Spleen (tissue), 11 donors: ENCODE data around the gene PACSIN2. TPM values are rescaled to one million over a fixed set of nuclear protein-coding genes. Genes with fewer than 3 reads are reported as not detected.

ENCODE experiments used
- DNase-seq: peaks from one replicate; pipeline ENCODE4 v3.0.0-alpha.2; 2020
- H3K27ac ChIP-seq, 8 donors: fragments of 200-600 bp; sonication (generic) in 7 of 8; 1 replicate in 4 of 8; 2 replicates in 4 of 8; pipeline versions ENCODE4 v1.5.0 to v1.8.0; 2016 to 2021; ENCODE audit warnings: inconsistent platforms in 4 of 8, mild to moderate bottlenecking in 4 of 8, moderate library complexity in 1 of 8
- H3K27me3 ChIP-seq, 7 donors: fragments of 200-600 bp; sonication (generic) in 6 of 7; replicated peaks in 1 of 7; 1 replicate in 4 of 7; 2 replicates in 3 of 7; pipeline versions ENCODE4 v1.5.0 to v1.8.0; 2016 to 2021; ENCODE audit warnings: inconsistent platforms in 3 of 7, mild to moderate bottlenecking in 1 of 7
- H3K36me3 ChIP-seq, 6 donors: fragments of 200-600 bp; sonication (generic) in 5 of 6; 1 replicate in 4 of 6; 2 replicates in 2 of 6; pipeline versions ENCODE4 v1.5.0 to v1.8.0; 2016 to 2021; ENCODE audit warnings: inconsistent platforms in 2 of 6
- H3K4me1 ChIP-seq, 6 donors: fragments of 200-600 bp; sonication (generic) in 5 of 6; 1 replicate in 3 of 6; 2 replicates in 3 of 6; pipeline versions ENCODE4 v1.5.0 to v1.8.0; 2016 to 2021; ENCODE audit warnings: inconsistent platforms in 3 of 6
- H3K4me3 ChIP-seq, 8 donors: fragments of 200-600 bp; sonication (generic) in 7 of 8; 1 replicate in 4 of 8; 2 replicates in 4 of 8; pipeline versions ENCODE4 v1.5.0 to v1.8.0; 2016 to 2021; ENCODE audit warnings: inconsistent platforms in 4 of 8, mild to moderate bottlenecking in 4 of 8, moderate library complexity in 2 of 8
- H3K9me3 ChIP-seq, 8 donors: fragments of 200-600 bp; sonication (generic) in 7 of 8; 1 replicate in 4 of 8; 2 replicates in 4 of 8; pipeline versions ENCODE4 v1.5.0 to v1.8.0; 2016 to 2021; ENCODE audit warnings: inconsistent platforms in 4 of 8
- POLR2A ChIP-seq, 3 donors: fragments of 450-650 bp; IDR thresholded peaks; one replicate each; pipeline ENCODE4 v1.5.1; 2017; ENCODE audit warnings: antibody characterized with exemption in 3 of 3, mild to moderate bottlenecking in 1 of 3
- POLR2AphosphoS5 ChIP-seq, 3 donors: sonication (generic); formaldehyde crosslinking; IDR thresholded peaks; one replicate each; pipeline ENCODE4 v1.5.1; 2017; ENCODE audit warnings: antibody characterized with exemption in 3 of 3
- WGBS, 5 donors: extraction: QIAGEN DNeasy Blood & Tissue Kit in 3 of 5; methylation state at CpG; one replicate each; pipeline versions ENCODE4 v1.1.5 to v1.1.7; 2013 to 2018; 5-methylcytosine and 5-hydroxymethylcytosine counted together
- intact Hi-C: fragments of 100-400 bp; cut with DNase I; formaldehyde crosslinking; loops from one replicate; pipeline ENCODE4 v1.15.0; 2023; ENCODE audit warnings: low total_unique reads
- polyA plus RNA-seq, 3 donors: library from polyadenylated mRNA; stranded (reverse); fragments of 200-250 nt; gene quantifications; one replicate each; pipeline ENCODE4 v1.2.1, GENCODE V29; 2013
- total RNA-seq, 7 donors: library from RNA; depleted of rRNA in 3 of 7; stranded (reverse); fragments of >200 nt in 3 of 7; fragmentation: NEBNext Ultra II Directional in 4 of 7; extraction: Animal tissue kit (Norgen Biotek cat#: 25700) in 4 of 7; gene quantifications; one replicate each; pipeline versions ENCODE4 v1.1.0 to v1.2.1, GENCODE V29; 2016 to 2021
- TF ChIP-seq, protein P1 (sequence below), 11 experiments: fragments of 200-600 bp in 7 of 11; fragments of 450-650 bp in 4 of 11; sonication (generic) in 4 of 11; IDR thresholded peaks in 8 of 11; conservative IDR thresholded peaks in 3 of 11; 1 replicate in 7 of 11; 2 replicates in 4 of 11; pipeline versions ENCODE4 v1.4.0 to v1.8.0; 2016 to 2021; ENCODE audit warnings: antibody characterized with exemption in 11 of 11, inconsistent platforms in 4 of 11, mild to moderate bottlenecking in 1 of 11
- donor health status: healthy with polysubstance abuse.
- donor health status: DM: no; HTN: no; CAD: no; lungs with moderate emphysema.
- donor health status: DM: no; HTN: no; CAD: no.
- donor health status: Bipolar disorder and iron deficiency.
- donor health status: healthy.
- donor health status: DM: no; HTN: no; CAD: no.
- donor health status: DM: yes; HTN: yes; CAD: no.

Gene PACSIN2
- total and polyA plus RNA-seq, 10 donors = 24.2 to 98.1 (median 64.2) TPM

DNA sequence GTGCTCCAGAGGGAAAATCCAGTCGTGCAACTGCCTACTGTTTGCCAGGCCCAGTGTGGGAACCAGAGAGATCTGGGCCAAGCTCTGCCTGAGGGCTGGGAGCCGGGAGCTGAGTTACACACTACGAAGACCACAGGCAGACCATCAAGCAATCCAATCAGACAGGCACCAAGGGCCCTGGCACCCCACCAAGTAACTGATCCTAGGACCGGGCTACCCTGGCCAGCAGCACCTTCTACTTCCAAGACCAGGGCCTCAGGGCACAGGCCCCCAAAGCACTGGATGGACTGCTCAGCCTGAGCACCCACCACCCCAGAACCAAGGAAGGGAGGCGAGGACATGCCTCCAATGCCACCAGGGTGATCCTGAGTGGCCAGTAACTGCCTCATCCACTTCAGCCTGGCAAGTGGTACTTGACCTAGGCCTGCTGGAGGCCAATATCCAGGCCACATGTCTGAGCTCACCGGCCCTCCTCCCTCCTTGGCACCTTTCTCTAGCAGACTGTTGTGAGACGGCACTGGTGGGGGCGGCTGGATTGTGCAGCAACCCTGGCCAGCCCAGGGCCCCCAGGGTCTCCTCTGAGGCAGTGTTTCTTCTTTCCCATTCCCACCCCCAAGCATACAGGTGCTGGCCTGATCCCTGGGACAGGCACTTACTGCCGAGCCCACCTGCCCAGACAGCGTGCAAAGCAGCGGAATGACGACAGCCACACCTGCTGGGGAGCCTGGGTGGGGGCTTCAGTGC lies 137.2 kb downstream of the PACSIN2 start:
- 80 to 95% (median 85%) methylated on average over 8 to 12 of the region's 12 CpGs for WGBS, 5 donors
- H3K4me1 ChIP-seq = peaks cover 0 to 6% (median 0%) of the 10 kb centered on the region in 6 donors
- intact Hi-C loops = no loop called here
- peaks cover 0 to 100% (median 94%) of the 10 kb centered on the region in 6 donors for H3K36me3 ChIP-seq
- DNase-seq = no peak
- H3K27ac ChIP-seq = no peak overlapping the region
- H3K9me3 ChIP-seq = no peaks in the 10 kb centered on the region
- TF ChIP-seq POLR2A (IDR thresholded peaks at IDR 0.05) = no peak
- TF ChIP-seq POLR2AphosphoS5 (IDR thresholded peaks at IDR 0.05) = peak in 1 of 3 donors; percentile 25
- TF ChIP-seq, protein P1, sequence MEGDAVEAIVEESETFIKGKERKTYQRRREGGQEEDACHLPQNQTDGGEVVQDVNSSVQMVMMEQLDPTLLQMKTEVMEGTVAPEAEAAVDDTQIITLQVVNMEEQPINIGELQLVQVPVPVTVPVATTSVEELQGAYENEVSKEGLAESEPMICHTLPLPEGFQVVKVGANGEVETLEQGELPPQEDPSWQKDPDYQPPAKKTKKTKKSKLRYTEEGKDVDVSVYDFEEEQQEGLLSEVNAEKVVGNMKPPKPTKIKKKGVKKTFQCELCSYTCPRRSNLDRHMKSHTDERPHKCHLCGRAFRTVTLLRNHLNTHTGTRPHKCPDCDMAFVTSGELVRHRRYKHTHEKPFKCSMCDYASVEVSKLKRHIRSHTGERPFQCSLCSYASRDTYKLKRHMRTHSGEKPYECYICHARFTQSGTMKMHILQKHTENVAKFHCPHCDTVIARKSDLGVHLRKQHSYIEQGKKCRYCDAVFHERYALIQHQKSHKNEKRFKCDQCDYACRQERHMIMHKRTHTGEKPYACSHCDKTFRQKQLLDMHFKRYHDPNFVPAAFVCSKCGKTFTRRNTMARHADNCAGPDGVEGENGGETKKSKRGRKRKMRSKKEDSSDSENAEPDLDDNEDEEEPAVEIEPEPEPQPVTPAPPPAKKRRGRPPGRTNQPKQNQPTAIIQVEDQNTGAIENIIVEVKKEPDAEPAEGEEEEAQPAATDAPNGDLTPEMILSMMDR (IDR thresholded peaks at IDR 0.05 in 8 of 11, conservative IDR thresholded peaks at IDR 0.05 in 3 of 11) = no peak
- no peaks in the 10 kb centered on the region for H3K27me3 ChIP-seq
- no peak overlapping the region for H3K4me3 ChIP-seq

GRCh38 chr22:42877158-42877557 lies 137.8 kb downstream of the PACSIN2 start:
- WGBS, 5 donors = 84 to 93% (median 87%) methylated on average over 5 to 8 of the region's 8 CpGs
- no peak for DNase-seq
- Histone ChIP-seq H3K36me3 (peaks cover 0 to 100% (median 95%) of the 10 kb centered on the region in 6 donors), H3K27ac (no peak overlapping the region), H3K27me3 (no peaks in the 10 kb centered on the region), H3K4me3 (no peak overlapping the region), H3K9me3 (no peaks in the 10 kb centered on the region), H3K4me1 (peaks cover 0 to 5% (median 0%) of the 10 kb centered on the region in 6 donors)
- TF ChIP-seq POLR2A (IDR thresholded peaks at IDR 0.05) (no peak), POLR2AphosphoS5 (IDR thresholded peaks at IDR 0.05) (no peak)
- TF ChIP-seq, protein P1 (IDR thresholded peaks at IDR 0.05 in 8 of 11, conservative IDR thresholded peaks at IDR 0.05 in 3 of 11) = no peak
- intact Hi-C loops = no loop called here

DNA sequence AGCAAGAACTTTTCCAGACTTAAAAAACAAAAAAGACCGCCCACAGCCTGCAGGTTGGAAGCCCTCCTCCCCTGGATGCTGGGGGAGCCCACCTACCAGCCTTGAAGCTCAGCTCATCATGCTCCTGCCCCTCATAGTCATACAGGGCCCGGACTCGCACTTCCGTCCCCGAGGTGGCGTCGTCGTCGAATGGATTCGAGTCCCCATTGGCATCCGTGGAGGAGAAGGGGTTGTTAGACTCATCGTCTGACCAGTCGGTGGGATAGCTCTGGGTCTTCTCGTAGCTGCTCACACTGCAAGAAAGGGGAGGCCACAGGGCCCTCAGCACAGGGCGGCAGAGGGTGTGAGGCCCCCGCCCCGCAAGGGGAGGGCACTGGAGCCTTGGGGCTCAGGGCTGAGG lies 138.9 kb downstream of the PACSIN2 start:
- Histone ChIP-seq H3K36me3 (peaks cover 0 to 100% (median 97%) of the 10 kb centered on the region in 6 donors), H3K4me1 (no peaks in the 10 kb centered on the region), H3K4me3 (no peak overlapping the region), H3K27me3 (no peaks in the 10 kb centered on the region), H3K27ac (no peak overlapping the region), H3K9me3 (no peaks in the 10 kb centered on the region)
- TF ChIP-seq POLR2A (IDR thresholded peaks at IDR 0.05) = no peak
- TF ChIP-seq POLR2AphosphoS5 (IDR thresholded peaks at IDR 0.05) = peak in 1 of 3 donors; percentile 56
- DNase-seq = no peak
- WGBS, 5 donors = 90 to 95% (median 92%) methylated on average over 10 to 17 of the region's 17 CpGs
- intact Hi-C loops = no loop called here

DNA sequence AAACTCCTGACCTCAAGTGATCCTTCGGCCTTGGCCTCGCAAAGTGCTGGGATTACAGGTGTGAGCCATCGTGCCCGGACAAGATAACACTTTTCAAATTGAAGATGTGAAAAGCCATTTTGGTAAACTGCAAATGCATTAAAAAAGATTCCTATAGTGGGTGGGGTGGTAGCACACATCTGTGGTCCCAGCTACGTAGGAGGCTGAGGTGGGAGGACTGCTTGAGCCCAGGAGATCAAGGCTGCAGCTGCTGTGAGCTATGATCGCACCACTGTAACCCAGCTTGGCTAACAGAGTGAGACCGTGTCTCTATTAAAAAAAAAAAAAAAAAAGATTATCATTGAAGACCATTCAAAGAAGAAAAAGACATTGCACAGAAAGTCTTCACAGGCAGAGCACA lies 140.9 kb downstream of the PACSIN2 start:
- Histone ChIP-seq H3K4me1 (no peaks in the 10 kb centered on the region), H3K36me3 (peaks cover 0 to 100% (median 91%) of the 10 kb centered on the region in 6 donors), H3K27me3 (no peaks in the 10 kb centered on the region), H3K9me3 (no peaks in the 10 kb centered on the region), H3K27ac (no peak overlapping the region), H3K4me3 (no peak overlapping the region)
- DNase-seq = no peak
- intact Hi-C loops = no loop called here
- TF ChIP-seq POLR2A (IDR thresholded peaks at IDR 0.05) = no peak
- TF ChIP-seq POLR2AphosphoS5 (IDR thresholded peaks at IDR 0.05) = no peak
- TF ChIP-seq, protein P1 (IDR thresholded peaks at IDR 0.05 in 8 of 11, conservative IDR thresholded peaks at IDR 0.05 in 3 of 11) = no peak
- 87 to 93% (median 91%) methylated on average over 7 of the region's 7 CpGs for WGBS, 5 donors
